Stimulated activated effector memory CD8-positive, alpha-beta T cell treated with anti-CD3 and anti-CD28 coated beads, Interleukin-12 subunit alpha, Interleukin-12 subunit beta, amount 100 ng/mL, for 72 hours (primary cell): Measurements from ENCODE around the gene SDSL.

Experiments
- ATAC-seq: fragments of 150-1000 bp; cut with Tn5 transposase; 2 replicates; pipeline ENCODE4 v1.10.0; 2021
- DNase-seq, 2 donors: peaks; one replicate each; pipeline ENCODE4 v3.0.0; 2021 to 2022; ENCODE audit warnings: low spot score in 2 of 2
- H3K27ac Mint-ChIP-seq: one replicate; pipeline ENCODE4 v1.8.0; 2022; ENCODE audit warnings: mild to moderate bottlenecking, mixed read lengths
- H3K36me3 Mint-ChIP-seq: one replicate; pipeline ENCODE4 v1.8.0; 2022; ENCODE audit warnings: mild to moderate bottlenecking, mixed read lengths
- H3K4me1 Mint-ChIP-seq: one replicate; pipeline ENCODE4 v1.8.0; 2022; ENCODE audit warnings: mixed read lengths
- H3K4me3 Mint-ChIP-seq: one replicate; pipeline ENCODE4 v1.8.0; 2022; ENCODE audit warnings: mild to moderate bottlenecking, mixed read lengths
- H3K9me3 Mint-ChIP-seq: one replicate; pipeline ENCODE4 v1.8.0; 2022; ENCODE audit warnings: mixed read lengths

The SDSL gene

GRCh38 chr12:113445544-113446171 is 23.5 kb downstream of the SDSL start:
- Mint-ChIP-seq H3K4me1 (no peaks in the 10 kb centered on the region), H3K9me3 (peaks cover 6% of the 10 kb centered on the region), H3K27ac (no peak overlapping the region), H3K36me3 (no peaks in the 10 kb centered on the region), H3K4me3 (no peak overlapping the region)
- DNase-seq, result no peak
- ATAC-seq, result no peak

DNA sequence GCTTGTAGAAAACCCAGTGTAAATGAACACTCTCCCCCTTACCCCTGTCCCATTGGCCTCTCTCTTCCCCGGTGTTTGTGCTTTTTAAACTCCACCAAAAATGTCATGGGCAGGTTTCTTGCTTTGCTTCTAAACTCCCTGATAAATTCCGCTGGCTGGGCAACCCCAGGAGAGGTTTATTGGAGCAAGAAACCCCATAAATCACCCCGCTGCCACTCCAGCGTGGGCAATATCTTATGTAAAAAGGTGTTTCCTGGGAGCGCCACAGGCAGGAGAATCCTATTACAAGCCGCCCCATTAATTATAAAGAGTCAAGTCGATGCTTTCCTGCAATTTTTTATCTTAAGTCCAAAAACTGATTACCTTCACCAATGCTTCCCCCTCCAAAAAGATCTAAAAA is 26.7 kb downstream of the SDSL start:
- Mint-ChIP-seq H3K9me3 (peaks cover 6% of the 10 kb centered on the region), H3K27ac (no peak overlapping the region), H3K36me3 (no peaks in the 10 kb centered on the region), H3K4me3 (no peak overlapping the region), H3K4me1 (no peaks in the 10 kb centered on the region)
- DNase-seq, result no peak
- ATAC-seq, result no peak

- H3K36me3 Mint-ChIP-seq, result no peaks in the 10 kb centered on the region
- H3K27ac Mint-ChIP-seq, result no peak overlapping the region
- ATAC-seq (no peak), DNase-seq (no peak)
- no peaks in the 10 kb centered on the region for H3K4me1 Mint-ChIP-seq
- H3K4me3 Mint-ChIP-seq, result no peak overlapping the region
- peaks cover 6% of the 10 kb centered on the region for H3K9me3 Mint-ChIP-seq
Observed at GRCh38 chr12:113449299-113449698, 27.1 kb downstream of the SDSL start.

- ATAC-seq, result no peak
Observed at GRCh38 chr12:113449839-113450238, 27.7 kb downstream of the SDSL start.

DNA sequence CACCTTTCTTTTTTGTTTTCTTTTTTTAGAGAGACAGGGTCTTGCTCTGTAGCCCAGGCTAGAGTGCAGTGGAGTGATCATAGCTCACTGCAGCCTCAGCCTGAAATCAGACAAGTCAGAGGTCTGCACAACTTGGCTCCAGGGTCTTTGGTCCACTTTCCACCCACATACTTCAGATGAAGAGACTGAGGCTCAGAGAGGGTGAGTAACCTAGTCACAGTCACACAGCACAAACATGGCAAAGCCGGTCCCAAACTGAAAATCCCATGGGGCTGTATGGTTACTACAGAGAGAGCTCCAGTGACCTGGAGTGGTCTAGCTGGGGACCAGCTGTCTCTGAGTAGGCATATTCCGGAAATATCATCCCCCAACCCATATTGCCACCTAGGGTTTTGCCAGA is 30.3 kb downstream of the SDSL start:
- Mint-ChIP-seq H3K36me3 (no peaks in the 10 kb centered on the region), H3K27ac (no peak overlapping the region), H3K9me3 (no peaks in the 10 kb centered on the region), H3K4me1 (no peaks in the 10 kb centered on the region), H3K4me3 (no peak overlapping the region)
- DNase-seq, result no peak
- ATAC-seq, result no peak

More at GRCh38 chr12:113449839-113450238, 27.7 kb downstream of the SDSL start:
- H3K9me3 Mint-ChIP-seq, result peaks cover 6% of the 10 kb centered on the region
- no peak overlapping the region for H3K27ac Mint-ChIP-seq
- no peak overlapping the region for H3K4me3 Mint-ChIP-seq
- H3K36me3 Mint-ChIP-seq, result no peaks in the 10 kb centered on the region
- no peaks in the 10 kb centered on the region for H3K4me1 Mint-ChIP-seq
- no peak for DNase-seq

DNA sequence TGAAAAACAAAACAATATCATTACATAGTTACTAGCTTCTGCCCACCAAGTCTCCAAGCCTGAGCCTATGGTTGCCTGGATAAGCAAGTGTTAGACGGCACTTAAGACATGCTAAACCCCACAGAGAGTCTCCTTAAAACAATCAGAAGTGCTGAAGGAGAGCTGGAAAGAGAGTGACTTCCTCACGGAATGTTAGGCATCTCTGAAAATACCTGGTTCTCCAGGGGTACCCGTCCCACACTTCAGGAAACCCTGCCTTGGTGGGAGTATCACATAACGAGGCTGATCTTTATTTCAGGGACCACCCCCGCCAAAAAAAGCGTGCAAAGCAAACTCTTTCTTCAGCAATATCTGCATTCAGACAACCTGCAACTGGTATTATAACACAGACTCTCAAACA is 31.1 kb downstream of the SDSL start:
- H3K9me3 Mint-ChIP-seq, result no peaks in the 10 kb centered on the region
- no peak overlapping the region for H3K4me3 Mint-ChIP-seq
- ATAC-seq (no peak), DNase-seq (no peak)
- H3K36me3 Mint-ChIP-seq, result no peaks in the 10 kb centered on the region
- H3K27ac Mint-ChIP-seq, result no peak overlapping the region
- H3K4me1 Mint-ChIP-seq, result no peaks in the 10 kb centered on the region

GRCh38 chr12:113456199-113456598 is 34.0 kb downstream of the SDSL start:
- Mint-ChIP-seq H3K9me3 (no peaks in the 10 kb centered on the region), H3K27ac (no peak overlapping the region), H3K36me3 (no peaks in the 10 kb centered on the region), H3K4me3 (no peak overlapping the region), H3K4me1 (no peaks in the 10 kb centered on the region)
- DNase-seq, result no peak
- ATAC-seq, result no peak

DNA sequence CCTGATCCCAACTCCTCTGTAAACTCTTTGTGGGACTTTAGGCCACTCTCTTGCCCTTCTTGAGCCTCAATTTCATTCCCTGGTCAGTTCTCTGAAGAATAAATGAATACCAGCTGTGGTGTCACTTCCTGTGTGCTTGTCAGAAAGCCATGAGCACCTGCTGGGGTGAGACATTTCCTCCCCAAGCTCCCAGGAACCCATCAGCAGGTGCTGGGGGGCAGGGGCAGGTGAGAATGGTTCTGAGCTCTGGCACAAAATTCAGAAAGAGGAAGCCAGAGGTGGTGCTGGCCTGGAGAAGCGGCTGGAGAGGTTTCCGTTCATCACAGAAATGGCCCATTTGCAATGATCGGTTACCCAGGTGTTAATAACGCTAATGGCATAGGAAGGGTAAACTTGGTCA is 34.6 kb downstream of the SDSL start:
- Mint-ChIP-seq H3K27ac (no peak overlapping the region), H3K4me3 (no peak overlapping the region), H3K36me3 (no peaks in the 10 kb centered on the region), H3K9me3 (no peaks in the 10 kb centered on the region), H3K4me1 (no peaks in the 10 kb centered on the region)
- DNase-seq, result no peak
- no peak for ATAC-seq

GRCh38 chr12:113457185-113457584 is 35.0 kb downstream of the SDSL start:
- Mint-ChIP-seq H3K4me1 (no peaks in the 10 kb centered on the region), H3K9me3 (no peaks in the 10 kb centered on the region), H3K27ac (no peak overlapping the region), H3K4me3 (no peak overlapping the region), H3K36me3 (no peaks in the 10 kb centered on the region)
- DNase-seq (no peak), ATAC-seq (no peak)

GRCh38 chr12:113457710-113458109 is 35.5 kb downstream of the SDSL start:
- no peaks in the 10 kb centered on the region for H3K36me3 Mint-ChIP-seq
- no peak for DNase-seq
- no peak overlapping the region for H3K4me3 Mint-ChIP-seq
- H3K27ac Mint-ChIP-seq, result no peak overlapping the region
- ATAC-seq, result no peak
- no peaks in the 10 kb centered on the region for H3K9me3 Mint-ChIP-seq
- no peaks in the 10 kb centered on the region for H3K4me1 Mint-ChIP-seq

GRCh38 chr12:113459981-113460380 is 37.8 kb downstream of the SDSL start:
- no peaks in the 10 kb centered on the region for H3K9me3 Mint-ChIP-seq
- no peak overlapping the region for H3K27ac Mint-ChIP-seq
- no peak for ATAC-seq
- DNase-seq, result no peak
- peaks cover 18% of the 10 kb centered on the region for H3K4me1 Mint-ChIP-seq
- peaks cover 12% of the 10 kb centered on the region for H3K36me3 Mint-ChIP-seq
- H3K4me3 Mint-ChIP-seq, result no peak overlapping the region

DNA sequence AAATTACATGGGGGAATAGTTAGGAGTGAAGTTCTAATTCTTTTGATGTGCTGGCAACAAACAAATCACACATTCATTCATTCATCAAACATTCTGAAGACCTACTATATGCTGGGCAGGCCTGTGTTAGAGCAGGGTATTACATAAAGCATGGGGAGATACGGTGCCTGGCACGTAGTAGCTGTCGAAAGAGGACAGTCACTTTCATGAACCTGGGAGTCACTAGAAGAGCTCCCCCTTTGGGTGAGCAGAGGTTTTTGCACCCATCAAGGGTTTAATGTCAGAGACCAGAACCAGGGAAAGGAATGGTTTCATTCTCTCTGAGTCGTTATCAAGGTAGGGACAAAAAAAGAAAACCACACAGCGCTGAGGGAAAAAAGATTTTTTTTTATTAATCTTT is 39.5 kb downstream of the SDSL start:
- Mint-ChIP-seq H3K4me3 (no peak overlapping the region), H3K36me3 (peaks cover 12% of the 10 kb centered on the region), H3K27ac (no peak overlapping the region), H3K4me1 (peaks cover 28% of the 10 kb centered on the region), H3K9me3 (no peaks in the 10 kb centered on the region)
- DNase-seq (no peak), ATAC-seq (no peak)

- peak; percentile 69 to 87 for DNase-seq
- ATAC-seq, result peak; percentile 72
- no peak overlapping the region for H3K27ac Mint-ChIP-seq
- no peaks in the 10 kb centered on the region for H3K9me3 Mint-ChIP-seq
- peaks cover 12% of the 10 kb centered on the region for H3K36me3 Mint-ChIP-seq
- peaks cover 32% of the 10 kb centered on the region for H3K4me1 Mint-ChIP-seq
- peak overlapping the region; percentile 63 for H3K4me3 Mint-ChIP-seq
Observed at GRCh38 chr12:113462117-113462774, 40.1 kb downstream of the SDSL start.

DNA sequence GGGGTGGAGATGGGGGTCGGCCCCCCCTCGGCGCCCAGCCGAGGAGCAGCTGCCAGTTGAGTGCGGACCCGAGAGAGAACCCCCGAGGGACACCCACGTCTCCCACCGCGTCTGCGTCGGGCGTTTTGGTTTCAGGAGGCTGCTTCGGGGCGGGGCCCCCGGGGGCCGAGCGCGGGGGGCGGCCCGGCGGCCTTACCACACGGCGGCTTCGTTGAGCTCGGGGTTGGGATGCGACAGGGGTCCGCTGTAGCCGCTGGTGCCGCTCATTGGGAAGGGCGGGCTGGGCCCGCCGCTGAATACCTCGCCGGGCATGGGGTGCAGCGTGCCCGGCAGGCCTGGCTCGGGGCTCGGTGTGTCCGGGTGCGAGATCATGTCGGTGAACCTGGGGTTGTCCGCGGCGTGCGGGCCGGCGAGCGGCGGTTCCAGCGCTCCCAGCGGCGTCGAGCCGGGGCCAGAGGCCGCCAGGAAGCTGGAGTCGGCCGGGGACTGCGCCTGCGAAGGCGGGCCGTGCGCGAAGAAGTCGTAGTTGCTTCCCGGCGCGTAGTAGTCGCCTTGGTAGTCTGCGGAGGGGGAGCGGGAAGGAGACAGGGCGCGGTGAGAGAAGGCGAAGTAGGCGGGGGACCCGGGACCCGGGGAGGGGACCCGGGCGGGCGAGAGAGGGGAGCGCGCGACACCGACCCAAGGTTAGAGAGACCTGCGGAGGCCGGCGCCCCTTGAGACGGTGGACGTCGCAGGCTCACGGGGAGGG is 41.0 kb downstream of the SDSL start:
- H3K4me3 Mint-ChIP-seq, result peak overlapping the region; percentile 63
- peak overlapping the region; percentile 0 for H3K27ac Mint-ChIP-seq
- no peak for ATAC-seq
- H3K9me3 Mint-ChIP-seq, result no peaks in the 10 kb centered on the region
- H3K4me1 Mint-ChIP-seq, result peaks cover 32% of the 10 kb centered on the region
- no peak for DNase-seq
- peaks cover 12% of the 10 kb centered on the region for H3K36me3 Mint-ChIP-seq

- Mint-ChIP-seq H3K4me1 (peaks cover 32% of the 10 kb centered on the region), H3K36me3 (peaks cover 12% of the 10 kb centered on the region), H3K27ac (peak overlapping the region; percentile 0)
Observed at GRCh38 chr12:113463746-113464451, 41.7 kb downstream of the SDSL start.

More at GRCh38 chr12:113463746-113464451, 41.7 kb downstream of the SDSL start:
- no peak for DNase-seq
- H3K9me3 Mint-ChIP-seq, result no peaks in the 10 kb centered on the region
- H3K4me3 Mint-ChIP-seq, result peak overlapping the region; percentile 59
- ATAC-seq, result no peak
